GM18519 (cell line): ENCODE data around the gene GPHN.
"Not testable (repeated sequence)": the region's sequence is repeated elsewhere in the genome, so short reads cannot be mapped to it uniquely, and the experiment has no call there.

ENCODE experiments used
- ATAC-seq: cut with Tn5 transposase; IDR thresholded peaks from one replicate; pipeline ENCODE4 v1.9.1; 2021; ENCODE audit warnings: mild to moderate bottlenecking, moderate library complexity; ENCODE audit not compliant: unreplicated experiment, low FRiP score

GPHN gene

DNA sequence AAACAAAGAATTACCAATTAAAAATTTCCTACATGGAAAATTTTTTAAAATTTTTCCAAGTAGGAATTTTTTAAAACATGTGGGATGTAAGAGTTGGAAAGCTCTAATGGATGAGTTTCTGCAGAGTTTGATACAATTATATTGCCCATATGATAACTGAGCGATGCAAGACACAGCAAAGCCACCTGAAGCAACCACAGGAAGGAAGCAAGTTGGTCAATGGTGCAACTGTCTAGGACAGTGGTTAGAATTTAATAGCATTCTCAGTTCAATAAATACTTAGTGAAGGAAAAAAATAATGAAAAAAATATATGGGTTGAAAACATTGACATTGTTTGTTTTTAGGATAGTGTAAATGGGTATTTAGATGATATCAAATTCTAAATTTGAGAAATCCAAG lies 502.7 kb downstream of the GPHN start:
- ATAC-seq: no peak

DNA sequence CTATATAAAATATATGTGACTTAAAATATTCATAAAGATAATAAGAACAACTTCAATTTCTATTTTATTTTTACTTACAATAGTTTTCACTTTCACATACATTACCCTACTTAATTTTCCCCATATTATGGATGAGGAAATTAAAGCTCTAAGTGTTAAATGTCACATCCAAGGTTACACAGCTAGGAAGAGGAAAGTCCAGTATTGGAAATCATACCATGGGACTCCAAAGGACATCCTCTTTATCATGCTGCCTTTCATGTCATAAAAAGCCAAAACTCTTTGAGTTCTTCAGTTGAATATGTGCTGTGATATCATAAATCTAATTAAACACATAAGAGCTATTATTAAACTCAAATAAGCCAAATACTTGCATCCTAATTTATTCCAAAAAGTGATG lies 508.9 kb downstream of the GPHN start:
- no peak for ATAC-seq

GRCh38 chr14:67018720-67019119 lies 510.8 kb downstream of the GPHN start:
- ATAC-seq: peak; percentile 65

DNA sequence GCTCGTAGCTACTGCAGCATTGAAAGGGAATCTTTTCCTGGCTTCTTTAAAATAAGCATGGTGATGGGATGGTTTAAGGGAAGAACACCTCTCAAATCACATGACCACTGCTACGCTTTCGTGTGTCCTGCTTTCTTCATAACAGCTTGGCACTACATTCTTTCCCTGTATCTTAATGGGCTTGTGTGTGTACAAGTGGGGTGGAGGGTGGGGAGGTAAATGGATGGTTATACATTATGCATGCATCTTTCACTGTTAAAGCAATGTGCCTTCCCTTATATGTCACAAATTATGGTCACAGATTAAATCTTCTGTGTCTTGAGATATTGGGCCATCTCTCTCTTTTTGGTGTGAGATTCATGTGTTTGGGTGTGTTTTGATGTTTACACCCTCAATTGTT lies 511.8 kb downstream of the GPHN start:
- ATAC-seq: no peak

GRCh38 chr14:67031920-67032774 lies 524.2 kb downstream of the GPHN start:
- ATAC-seq: no peak

GRCh38 chr14:67045440-67045839 lies 537.5 kb downstream of the GPHN start:
- no peak for ATAC-seq

DNA sequence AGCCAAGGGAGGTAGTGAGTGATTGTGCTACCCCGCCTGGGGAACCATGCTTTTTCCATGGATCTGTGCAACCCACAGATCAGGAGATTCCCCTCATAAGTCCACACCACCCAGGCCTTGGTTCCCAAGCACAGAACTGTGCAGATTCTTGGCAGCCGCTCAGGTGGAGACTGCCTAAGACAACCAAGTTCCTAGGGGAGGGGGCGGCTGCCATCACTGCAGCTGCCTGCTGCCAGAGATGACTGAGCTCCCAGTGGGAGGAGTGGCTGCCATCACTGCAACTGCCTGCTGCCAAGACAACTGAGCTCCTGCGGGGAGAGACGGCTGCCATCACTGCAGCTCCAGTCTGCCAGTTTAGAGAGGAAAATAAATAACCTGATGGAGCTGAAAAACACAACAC lies 542.9 kb downstream of the GPHN start:
- no peak for ATAC-seq

- no peak for ATAC-seq
Observed at GRCh38 chr14:67056684-67057083, 548.7 kb downstream of the GPHN start.

DNA sequence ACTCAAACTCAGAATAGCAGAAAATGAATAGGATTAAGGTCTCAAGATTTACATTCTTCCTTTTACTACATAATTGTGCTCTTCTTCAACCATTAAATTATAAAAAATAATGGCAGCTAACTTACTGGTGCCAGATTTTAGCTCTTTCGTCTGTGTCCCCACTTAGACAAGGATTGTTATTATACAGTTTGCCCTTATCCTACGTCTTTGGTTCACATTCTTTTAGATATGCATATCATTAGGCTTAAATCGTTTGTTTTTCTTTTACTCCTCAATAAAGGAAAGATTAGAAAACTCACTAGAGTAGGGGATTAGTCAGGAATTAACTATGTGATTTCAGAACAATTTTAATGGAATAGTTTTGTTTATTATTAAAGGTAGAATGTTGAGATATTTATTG lies 551.6 kb downstream of the GPHN start:
- ATAC-seq: no peak

GRCh38 chr14:67060546-67060945 lies 552.6 kb downstream of the GPHN start:
- no peak for ATAC-seq

DNA sequence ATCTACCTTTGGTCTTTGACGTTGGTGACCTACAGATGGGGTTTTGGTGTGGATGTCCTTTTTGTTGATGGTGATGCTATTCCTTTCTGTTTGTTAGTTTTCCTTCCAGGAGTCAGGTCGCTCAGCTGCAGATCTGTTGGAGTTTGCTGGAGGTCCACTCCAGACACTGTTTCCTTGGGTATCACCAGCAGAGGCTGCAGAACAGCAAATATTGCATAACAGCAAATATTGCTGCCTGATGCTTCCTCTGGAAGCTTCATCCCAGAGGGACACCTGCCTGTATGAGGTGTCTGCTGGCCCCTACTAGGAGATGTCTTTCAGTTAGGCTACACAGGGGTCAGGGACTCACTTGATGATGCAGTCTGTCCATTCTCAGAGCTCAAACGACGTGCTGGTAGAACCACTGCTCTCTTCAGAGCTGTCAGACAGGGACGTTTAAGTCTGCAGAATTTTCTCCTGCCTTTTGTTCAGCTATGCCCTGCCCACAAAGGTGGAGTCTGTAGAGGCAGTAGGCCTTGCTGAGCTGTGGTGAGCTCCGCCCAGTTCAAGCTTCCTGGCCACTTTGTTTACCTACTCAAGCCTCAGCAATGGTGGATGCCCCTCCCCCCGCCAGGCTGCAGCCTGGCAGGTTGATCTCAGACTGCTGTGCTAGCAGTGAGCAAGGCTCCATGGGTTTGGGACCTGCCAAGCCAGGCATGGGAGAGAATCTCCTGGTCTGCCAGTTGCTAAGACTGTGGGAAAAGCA lies 559.3 kb downstream of the GPHN start:
- ATAC-seq: not testable (repeated sequence)

DNA sequence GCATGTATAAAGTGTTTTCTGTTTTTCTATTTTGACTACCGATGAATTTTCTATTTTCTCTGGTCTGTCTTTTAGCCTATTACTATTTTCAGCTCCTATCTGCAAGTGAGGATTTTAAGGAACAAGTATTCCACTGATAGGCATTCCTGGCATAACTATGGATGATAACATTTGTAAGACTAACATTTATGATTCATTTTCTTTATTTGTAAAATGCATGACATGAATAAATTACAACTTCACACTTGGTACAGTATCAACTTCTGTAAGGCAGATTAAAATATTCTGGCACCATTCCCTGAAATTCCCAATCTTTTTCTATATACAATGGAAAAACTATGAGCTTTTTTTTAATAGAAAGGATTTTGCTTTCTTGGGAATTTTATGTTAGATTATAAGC lies 560.3 kb downstream of the GPHN start:
- no peak for ATAC-seq

- ATAC-seq: no peak
Observed at GRCh38 chr14:67071506-67071905, 563.6 kb downstream of the GPHN start.

GRCh38 chr14:67077921-67078320 lies 570.0 kb downstream of the GPHN start:
- no peak for ATAC-seq

- ATAC-seq: no peak
Observed at GRCh38 chr14:67079846-67080245, 571.9 kb downstream of the GPHN start.

- no peak for ATAC-seq
Observed at GRCh38 chr14:67108230-67108629, 600.3 kb downstream of the GPHN start.

GRCh38 chr14:67111022-67111421 lies 603.1 kb downstream of the GPHN start:
- no peak for ATAC-seq

GRCh38 chr14:67112344-67112743 lies 604.4 kb downstream of the GPHN start:
- ATAC-seq: no peak

- no peak for ATAC-seq
Observed at GRCh38 chr14:67127174-67127573, 619.2 kb downstream of the GPHN start.

- no peak for ATAC-seq
Observed at GRCh38 chr14:67129768-67130167, 621.8 kb downstream of the GPHN start.

- no peak for ATAC-seq
Observed at GRCh38 chr14:67131691-67132090, 623.7 kb downstream of the GPHN start.

DNA sequence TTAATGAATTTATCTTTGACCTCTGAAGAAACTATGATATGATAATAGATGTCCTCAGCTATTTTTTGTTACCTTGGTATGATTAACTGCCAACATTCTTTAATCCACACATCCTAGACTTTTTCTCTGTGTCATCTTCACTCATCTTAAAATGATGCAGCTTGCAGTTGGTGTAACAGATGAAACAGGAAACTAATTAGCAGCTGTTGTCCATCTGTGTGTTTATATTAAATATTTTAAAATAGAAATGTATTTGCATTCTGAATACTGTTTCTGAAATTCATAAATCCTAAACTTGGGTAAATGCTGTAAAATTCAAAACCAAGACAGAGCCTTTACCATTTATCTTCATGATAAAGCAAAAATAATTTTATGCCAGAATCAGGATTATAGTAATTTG lies 625.2 kb downstream of the GPHN start:
- no peak for ATAC-seq
